ENCODE data around the gene FLT1.

FLT1 gene

GRCh38 chr13:28483313-28483931, 11.5 kb downstream of the FLT1 start:
- DNase-seq: no peak
- H3K4me3 ChIP-seq (ENCODE audit: low read depth, low read length): no peak overlapping the region
- H3K36me3 ChIP-seq: no peaks in the 10 kb centered on the region
- H3K27me3 ChIP-seq: no peaks in the 10 kb centered on the region
- no peaks in the 10 kb centered on the region for H3K9me3 ChIP-seq
- no peaks in the 10 kb centered on the region; the same call in 1 of the 2 replicates for H3K4me1 ChIP-seq
- TF ChIP-seq CTCF (IDR thresholded peaks at IDR 0.05; ENCODE audit: low read depth, low read length): no peak

DNA sequence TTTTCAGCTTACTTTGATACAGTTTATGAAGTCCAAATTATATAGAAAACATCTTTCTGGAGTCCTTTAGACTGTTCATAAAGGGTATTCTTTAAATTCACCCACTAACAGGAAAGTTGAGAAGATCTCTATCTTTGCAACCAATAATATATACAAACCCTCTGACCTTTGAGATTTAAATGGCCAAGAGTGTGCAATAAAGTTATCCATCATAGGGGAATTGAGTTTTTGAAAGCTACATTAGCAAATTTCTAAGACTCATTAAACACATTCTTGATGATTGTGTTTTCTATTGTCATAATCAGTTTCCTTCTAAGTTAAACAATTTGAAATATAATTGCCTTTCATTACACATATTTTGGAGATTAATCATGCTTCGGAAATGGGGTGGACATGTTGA, 15.9 kb downstream of the FLT1 start:
- Histone ChIP-seq H3K36me3 (no peaks in the 10 kb centered on the region), H3K4me3 (ENCODE audit: low read depth, low read length) (no peak overlapping the region), H3K4me1 (peaks cover 2% of the 10 kb centered on the region), H3K27me3 (no peaks in the 10 kb centered on the region), H3K9me3 (no peaks in the 10 kb centered on the region)
- no peak for DNase-seq
- TF ChIP-seq CTCF (IDR thresholded peaks at IDR 0.05; ENCODE audit: low read depth, low read length): no peak

DNA sequence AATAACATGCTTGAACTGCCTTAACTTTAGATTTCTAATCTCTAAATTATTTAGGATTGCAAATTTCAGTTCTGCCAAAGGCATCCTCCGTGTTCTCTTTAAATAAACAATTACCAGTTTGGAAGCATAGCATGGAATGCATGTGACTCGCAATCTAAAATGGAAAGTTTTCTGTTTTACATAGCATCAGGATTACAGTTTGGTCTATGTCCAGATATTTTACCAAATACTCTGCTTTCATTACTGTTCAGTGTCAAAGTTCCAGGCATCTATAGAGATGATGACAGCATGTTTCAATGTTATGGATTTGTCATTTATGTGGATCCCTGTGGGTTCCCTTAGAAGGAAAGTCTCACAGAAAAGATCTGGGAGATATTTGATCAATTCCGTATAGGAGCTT, 16.8 kb downstream of the FLT1 start:
- Histone ChIP-seq H3K4me1 (peaks cover 2% of the 10 kb centered on the region), H3K27me3 (no peaks in the 10 kb centered on the region), H3K36me3 (no peaks in the 10 kb centered on the region), H3K4me3 (ENCODE audit: low read depth, low read length) (no peak overlapping the region), H3K9me3 (no peaks in the 10 kb centered on the region)
- TF ChIP-seq CTCF (IDR thresholded peaks at IDR 0.05; ENCODE audit: low read depth, low read length): no peak
- no peak for DNase-seq

DNA sequence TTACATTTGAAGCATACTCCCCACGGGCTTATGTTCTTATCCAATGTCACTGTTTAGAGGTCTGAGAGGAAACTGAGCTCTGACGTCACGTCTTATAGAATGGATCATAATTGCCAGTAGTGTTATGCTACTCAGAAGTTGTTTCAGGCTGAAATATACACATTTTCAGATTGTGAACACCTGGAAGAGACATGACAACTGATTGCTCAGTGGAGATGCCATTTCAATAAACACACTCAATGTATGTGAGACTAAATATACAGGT, 17.3 kb downstream of the FLT1 start:
- no peak for DNase-seq
- Histone ChIP-seq H3K4me3 (ENCODE audit: low read depth, low read length) (no peak overlapping the region), H3K4me1 (peaks cover 2% of the 10 kb centered on the region)

GRCh38 chr13:28476919-28477708, 17.8 kb downstream of the FLT1 start:
- Histone ChIP-seq H3K27me3 (no peaks in the 10 kb centered on the region), H3K9me3 (no peaks in the 10 kb centered on the region), H3K4me3 (ENCODE audit: low read depth, low read length) (no peak overlapping the region), H3K4me1 (peaks cover 2% of the 10 kb centered on the region), H3K36me3 (no peaks in the 10 kb centered on the region)
- DNase-seq: no peak
- TF ChIP-seq CTCF (IDR thresholded peaks at IDR 0.05; ENCODE audit: low read depth, low read length): no peak

More for the DNA sequence above, 17.3 kb downstream of the FLT1 start:
- TF ChIP-seq CTCF (IDR thresholded peaks at IDR 0.05; ENCODE audit: low read depth, low read length): no peak
- no peaks in the 10 kb centered on the region for H3K27me3 ChIP-seq
- H3K9me3 ChIP-seq: no peaks in the 10 kb centered on the region
- no peaks in the 10 kb centered on the region for H3K36me3 ChIP-seq
